ENCODE results near the gene ARFGAP2.
A peak's percentile ranks its signal among the peaks of the same experiment; 100 is the strongest.

ARFGAP2 gene

DNA sequence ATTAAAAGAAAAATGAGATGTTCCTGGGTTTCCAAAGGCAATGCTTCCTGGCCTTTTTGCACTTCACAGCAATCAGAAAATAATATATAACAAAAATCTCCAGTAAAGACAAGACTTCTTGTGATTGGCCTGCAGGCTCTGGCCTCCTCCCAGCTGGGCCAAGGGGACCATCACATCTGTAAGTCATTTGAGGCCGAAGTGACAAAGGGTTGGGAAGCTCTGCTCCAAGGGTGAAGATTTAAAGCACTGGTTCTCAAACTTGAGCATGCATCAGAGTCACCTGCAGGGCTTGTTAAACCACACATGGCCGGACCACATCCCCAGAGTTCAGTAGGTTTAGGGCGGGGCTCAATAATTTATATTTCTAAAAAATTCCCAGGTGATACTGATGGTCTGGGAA lies 32.1 kb downstream of the ARFGAP2 start:
- peaks cover 0 to 9% of the 10 kb centered on the region in 2 experiments; a peak in 1 of 3 replicates for H3K36me3 ChIP-seq (ENCODE audit: control insufficient read depth in 2 of 2, insufficient read depth in 1 of 2, low read length in 2 of 2)
- no peaks in the 10 kb centered on the region for H3K4me1 ChIP-seq (ENCODE audit: control insufficient read depth, insufficient read depth, low read length)
- ChIA-PET CTCF (interaction anchor here (2.3 kb wide), 1 partner anchor 8 kb away, joined by 16 read pairs; no protein-coding TSS in a partner anchor), POLR2A (no interaction called here)
- TF ChIP-seq SCRT1 (tag by site-specific recombination; IDR thresholded peaks at IDR 0.05; ENCODE audit: borderline replicate concordance), result no peak
- no peak for TF ChIP-seq ZNF174 (tag by site-specific recombination; IDR thresholded peaks at IDR 0.05)
- TF ChIP-seq ZNF302 (tag by site-specific recombination; IDR thresholded peaks at IDR 0.05; ENCODE audit: low read depth), result no peak
- no peak for TF ChIP-seq ZNF214 (tag by site-specific recombination; IDR thresholded peaks at IDR 0.05; ENCODE audit: borderline replicate concordance)
- TF ChIP-seq, protein P1, sequence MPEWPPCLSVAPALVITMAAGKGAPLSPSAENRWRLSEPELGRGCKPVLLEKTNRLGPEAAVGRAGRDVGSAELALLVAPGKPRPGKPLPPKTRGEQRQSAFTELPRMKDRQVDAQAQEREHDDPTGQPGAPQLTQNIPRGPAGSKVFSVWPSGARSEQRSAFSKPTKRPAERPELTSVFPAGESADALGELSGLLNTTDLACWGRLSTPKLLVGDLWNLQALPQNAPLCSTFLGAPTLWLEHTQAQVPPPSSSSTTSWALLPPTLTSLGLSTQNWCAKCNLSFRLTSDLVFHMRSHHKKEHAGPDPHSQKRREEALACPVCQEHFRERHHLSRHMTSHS (tag by site-specific recombination; IDR thresholded peaks at IDR 0.05), result no peak
- TF ChIP-seq, protein P2, sequence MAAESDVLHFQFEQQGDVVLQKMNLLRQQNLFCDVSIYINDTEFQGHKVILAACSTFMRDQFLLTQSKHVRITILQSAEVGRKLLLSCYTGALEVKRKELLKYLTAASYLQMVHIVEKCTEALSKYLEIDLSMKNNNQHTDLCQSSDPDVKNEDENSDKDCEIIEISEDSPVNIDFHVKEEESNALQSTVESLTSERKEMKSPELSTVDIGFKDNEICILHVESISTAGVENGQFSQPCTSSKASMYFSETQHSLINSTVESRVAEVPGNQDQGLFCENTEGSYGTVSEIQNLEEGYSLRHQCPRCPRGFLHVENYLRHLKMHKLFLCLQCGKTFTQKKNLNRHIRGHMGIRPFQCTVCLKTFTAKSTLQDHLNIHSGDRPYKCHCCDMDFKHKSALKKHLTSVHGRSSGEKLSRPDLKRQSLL (tag by site-specific recombination; IDR thresholded peaks at IDR 0.05), result no peak
- TF ChIP-seq, protein P3, sequence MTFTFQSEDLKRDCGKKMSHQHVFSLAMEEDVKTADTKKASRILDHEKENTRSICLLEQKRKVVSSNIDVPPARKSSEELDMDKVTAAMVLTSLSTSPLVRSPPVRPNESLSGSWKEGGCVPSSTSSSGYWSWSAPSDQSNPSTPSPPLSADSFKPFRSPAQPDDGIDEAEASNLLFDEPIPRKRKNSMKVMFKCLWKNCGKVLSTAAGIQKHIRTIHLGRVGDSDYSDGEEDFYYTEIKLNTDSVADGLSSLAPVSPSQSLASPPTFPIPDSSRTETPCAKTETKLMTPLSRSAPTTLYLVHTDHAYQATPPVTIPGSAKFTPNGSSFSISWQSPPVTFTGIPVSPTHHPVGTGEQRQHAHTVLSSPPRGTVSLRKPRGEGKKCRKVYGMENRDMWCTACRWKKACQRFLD (tag by site-specific recombination; IDR thresholded peaks at IDR 0.05), result no peak
- TF ChIP-seq, protein P4, sequence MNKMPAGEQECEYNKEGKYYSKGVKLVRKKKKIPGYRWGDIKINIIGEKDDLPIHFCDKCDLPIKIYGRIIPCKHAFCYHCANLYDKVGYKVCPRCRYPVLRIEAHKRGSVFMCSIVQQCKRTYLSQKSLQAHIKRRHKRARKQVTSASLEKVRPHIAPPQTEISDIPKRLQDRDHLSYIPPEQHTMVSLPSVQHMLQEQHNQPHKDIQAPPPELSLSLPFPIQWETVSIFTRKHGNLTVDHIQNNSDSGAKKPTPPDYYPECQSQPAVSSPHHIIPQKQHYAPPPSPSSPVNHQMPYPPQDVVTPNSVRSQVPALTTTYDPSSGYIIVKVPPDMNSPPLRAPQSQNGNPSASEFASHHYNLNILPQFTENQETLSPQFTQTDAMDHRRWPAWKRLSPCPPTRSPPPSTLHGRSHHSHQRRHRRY (tag by site-specific recombination; IDR thresholded peaks at IDR 0.05), result no peak
- TF ChIP-seq ZNF23 (tag by site-specific recombination; IDR thresholded peaks at IDR 0.05; ENCODE audit: borderline replicate concordance), result no peak
- no peak for TF ChIP-seq HOXC10 (CRISPR knock-in tag; IDR thresholded peaks at IDR 0.05)
- TF ChIP-seq ZNF423 (tag by site-specific recombination; IDR thresholded peaks at IDR 0.05), result no peak
- TF ChIP-seq ZNF776 (tag by site-specific recombination; IDR thresholded peaks at IDR 0.05; ENCODE audit: borderline replicate concordance), result no peak
- TF ChIP-seq ZNF596 (tag by site-specific recombination; IDR thresholded peaks at IDR 0.05), result no peak
- TF ChIP-seq KLF1 (tag by site-specific recombination; IDR thresholded peaks at IDR 0.05), result no peak
- H3K27ac ChIP-seq (ENCODE audit: extremely low read depth, low read depth, low read length), result no peak overlapping the region
- no peaks in the 10 kb centered on the region for H3K9me3 ChIP-seq (ENCODE audit: control insufficient read depth, insufficient read depth, low read depth, low read length)
- no peak overlapping the region for H3K4me3 ChIP-seq (ENCODE audit: low read depth, low read length)

- Histone ChIP-seq H3K36me3 (ENCODE audit: control insufficient read depth in 2 of 2, insufficient read depth in 1 of 2, low read length in 2 of 2) (peaks cover 0 to 11% of the 10 kb centered on the region in 2 experiments; a peak in 2 of 3 replicates), H3K4me3 (ENCODE audit: low read depth, low read length) (no peak overlapping the region), H3K4me1 (ENCODE audit: control insufficient read depth, insufficient read depth, low read length) (no peaks in the 10 kb centered on the region), H3K9me3 (ENCODE audit: control insufficient read depth, insufficient read depth, low read depth, low read length) (no peaks in the 10 kb centered on the region), H3K27ac (ENCODE audit: extremely low read depth, low read depth, low read length) (no peak overlapping the region)
- ChIA-PET CTCF (interaction anchor here (2.3 kb wide), 1 partner anchor 9 kb away, joined by 16 read pairs; no protein-coding TSS in a partner anchor), POLR2A (interaction anchor here (0.7 to 0.8 kb wide), 2 partner anchors 20 to 207 kb away, joined by 3 read pairs; partner anchors contain the start of gene CSTPP1)
- no peak for TF ChIP-seq ZBTB7A (tag by site-specific recombination; IDR thresholded peaks at IDR 0.05; ENCODE audit: low read depth)
- peak; percentile 48 for TF ChIP-seq ZNF335 (tag by site-specific recombination; conservative IDR thresholded peaks at IDR 0.05)
- TF ChIP-seq ZNF843 (tag by site-specific recombination; IDR thresholded peaks at IDR 0.05), result no peak
These were observed 33.4 kb downstream of the ARFGAP2 start for GRCh38 chr11:47143322-47143721.

- POLR2A ChIA-PET, result no interaction called here
- no peaks in the 10 kb centered on the region for H3K9me3 ChIP-seq (ENCODE audit: control insufficient read depth, insufficient read depth, low read depth, low read length)
- H3K36me3 ChIP-seq (ENCODE audit: control insufficient read depth in 2 of 2, insufficient read depth in 1 of 2, low read length in 2 of 2), result peaks cover 0 to 22% of the 10 kb centered on the region in 2 experiments; a peak in 2 of 3 replicates
- no peak overlapping the region for H3K4me3 ChIP-seq (ENCODE audit: low read depth, low read length)
- H3K27ac ChIP-seq (ENCODE audit: extremely low read depth, low read depth, low read length), result no peak overlapping the region
- CTCF ChIA-PET, result interaction anchor here (0.6 to 1.0 kb wide), 4 partner anchors 14 to 425 kb away, joined by 3 to 12 read pairs (median 4); no protein-coding TSS in a partner anchor
- H3K4me1 ChIP-seq (ENCODE audit: control insufficient read depth, insufficient read depth, low read length), result no peaks in the 10 kb centered on the region
- TF ChIP-seq PRDM6 (tag by site-specific recombination; IDR thresholded peaks at IDR 0.05), result no peak
- TF ChIP-seq, protein P5, sequence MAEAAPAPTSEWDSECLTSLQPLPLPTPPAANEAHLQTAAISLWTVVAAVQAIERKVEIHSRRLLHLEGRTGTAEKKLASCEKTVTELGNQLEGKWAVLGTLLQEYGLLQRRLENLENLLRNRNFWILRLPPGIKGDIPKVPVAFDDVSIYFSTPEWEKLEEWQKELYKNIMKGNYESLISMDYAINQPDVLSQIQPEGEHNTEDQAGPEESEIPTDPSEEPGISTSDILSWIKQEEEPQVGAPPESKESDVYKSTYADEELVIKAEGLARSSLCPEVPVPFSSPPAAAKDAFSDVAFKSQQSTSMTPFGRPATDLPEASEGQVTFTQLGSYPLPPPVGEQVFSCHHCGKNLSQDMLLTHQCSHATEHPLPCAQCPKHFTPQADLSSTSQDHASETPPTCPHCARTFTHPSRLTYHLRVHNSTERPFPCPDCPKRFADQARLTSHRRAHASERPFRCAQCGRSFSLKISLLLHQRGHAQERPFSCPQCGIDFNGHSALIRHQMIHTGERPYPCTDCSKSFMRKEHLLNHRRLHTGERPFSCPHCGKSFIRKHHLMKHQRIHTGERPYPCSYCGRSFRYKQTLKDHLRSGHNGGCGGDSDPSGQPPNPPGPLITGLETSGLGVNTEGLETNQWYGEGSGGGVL (tag by site-specific recombination; IDR thresholded peaks at IDR 0.05), result no peak
- no peak for TF ChIP-seq GLIS2 (tag by site-specific recombination; IDR thresholded peaks at IDR 0.05)
- TF ChIP-seq ZNF175 (tag by site-specific recombination; IDR thresholded peaks at IDR 0.05), result no peak
These were observed 36.8 kb downstream of the ARFGAP2 start for GRCh38 chr11:47139878-47140277.

All from HEK293 (cell line).